IMR-90 (cell line): ENCODE data around the gene SNX5. TPM values are rescaled to one million over a fixed set of nuclear protein-coding genes. Genes with fewer than 3 reads are reported as not detected.
A peak's percentile ranks its signal among the peaks of the same experiment; 100 is the strongest.

Experiments used
- ATAC-seq: fragments of 200-7000 bp; cut with Tn5 transposase; 2 replicates; pipeline ENCODE4 v1.9.1; 2020; ENCODE audit warnings: low read depth, mild to moderate bottlenecking, moderate library complexity
- BruUV-seq: library from RNA; stranded (reverse); fragments of 400-500 nt; replicated peaks from 2 replicates; lab custom pipeline; 2021; lab: Mats Ljungman, UMichigan
- CTCF ChIA-PET: fragments of 300-600 bp; formaldehyde crosslinking; extraction: SDS; loops from one replicate; lab custom pipeline; 2021; ENCODE audit warnings: antibody characterized with exemption; lab: Yijun Ruan, JAX
- POLR2A ChIA-PET: fragments of 300-600 bp; sonication (Branson Sonifier 250); formaldehyde crosslinking; loops from one replicate; lab custom pipeline; 2022; ENCODE audit warnings: antibody characterized with exemption; ENCODE audit not compliant: unreplicated experiment; lab: Charles Lee
- DNase-seq: peaks from one replicate; pipeline ENCODE4 v3.0.0; 2013
- H2AFZ ChIP-seq: replicated peaks from 2 replicates; pipeline ENCODE3; 2013; ENCODE audit warnings: low read length, mild to moderate bottlenecking; ENCODE audit not compliant: poor library complexity
- H2AK5ac ChIP-seq: 2 replicates; pipeline ENCODE4 v1.6.1; 2013; ENCODE audit warnings: low read depth, low read length, inconsistent platforms
- H2AK9ac ChIP-seq: replicated peaks from 2 replicates; pipeline ENCODE3; 2013; ENCODE audit warnings: mild to moderate bottlenecking, low read depth, low read length, moderate library complexity; ENCODE audit not compliant: poor library complexity
- H2BK120ac ChIP-seq: 2 replicates; pipeline ENCODE4 v1.6.1; 2013; ENCODE audit warnings: low read depth, low read length, inconsistent platforms
- H2BK15ac ChIP-seq: 3 replicates; pipeline ENCODE4 v1.6.1; 2013; ENCODE audit warnings: low read depth, low read length, inconsistent platforms
- H2BK20ac ChIP-seq: 2 replicates; pipeline ENCODE4 v1.6.1; 2013; ENCODE audit warnings: low read depth, mild to moderate bottlenecking, inconsistent platforms, low read length, moderate library complexity
- H2BK5ac ChIP-seq: 2 replicates; pipeline ENCODE4 v1.6.1; 2013; ENCODE audit warnings: mild to moderate bottlenecking, low read depth, low read length, inconsistent platforms; ENCODE audit not compliant: poor library complexity, severe bottlenecking
- H3K14ac ChIP-seq: replicated peaks from 2 replicates; pipeline ENCODE4 v1.6.1; 2013; ENCODE audit warnings: low read depth, low read length, inconsistent platforms
- H3K18ac ChIP-seq: 2 replicates; pipeline ENCODE4 v1.6.1; 2013; ENCODE audit warnings: low read depth, low read length, control low read depth
- H3K23ac ChIP-seq: 2 replicates; pipeline ENCODE4 v1.6.1; 2013; ENCODE audit warnings: low read depth, low read length, inconsistent platforms
- H3K27ac ChIP-seq: 2 replicates; pipeline ENCODE4 v1.5.1; 2013; ENCODE audit warnings: mild to moderate bottlenecking, control low read depth, low read length; ENCODE audit not compliant: insufficient read depth
- H3K27me3 ChIP-seq: 2 replicates; pipeline ENCODE4 v1.6.1; 2013; ENCODE audit warnings: low read length; ENCODE audit not compliant: control insufficient read depth, insufficient read depth
- H3K36me3 ChIP-seq: 2 replicates; pipeline ENCODE4 v1.6.1; 2013; ENCODE audit warnings: low read length, mixed read lengths; ENCODE audit not compliant: control insufficient read depth, insufficient read depth
- H3K4ac ChIP-seq: 2 replicates; pipeline ENCODE4 v1.6.1; 2013; ENCODE audit warnings: low read depth, low read length, inconsistent platforms
- H3K4me1 ChIP-seq: 2 replicates; pipeline ENCODE4 v1.6.1; 2013; ENCODE audit warnings: low read length, mixed read lengths; ENCODE audit not compliant: control insufficient read depth, insufficient read depth
- H3K4me2 ChIP-seq: 2 replicates; pipeline ENCODE4 v1.6.1; 2013; ENCODE audit warnings: low read depth, mild to moderate bottlenecking, control low read depth, low read length, moderate library complexity
- H3K4me3 ChIP-seq: 2 replicates; pipeline ENCODE4 v1.5.1; 2013; ENCODE audit warnings: low read depth, mild to moderate bottlenecking, control low read depth, low read length, moderate library complexity; ENCODE audit not compliant: insufficient read depth
- H3K56ac ChIP-seq: 2 replicates; pipeline ENCODE4 v1.6.1; 2013; ENCODE audit warnings: low read length, inconsistent platforms; ENCODE audit not compliant: insufficient read depth; ENCODE audit errors: extremely low read depth
- H3K79me1 ChIP-seq, 2 experiments: 2 replicates each; pipeline ENCODE4 v1.6.1; 2013; ENCODE audit warnings: low read length in 2 of 2, inconsistent platforms in 1 of 2, low read depth in 1 of 2
- H3K9ac ChIP-seq: 2 replicates; pipeline ENCODE4 v1.6.1; 2013; ENCODE audit warnings: low read depth, low read length, control low read depth
- H3K9me1 ChIP-seq: 2 replicates; pipeline ENCODE4 v1.6.1; 2013; ENCODE audit warnings: low read length, inconsistent platforms; ENCODE audit not compliant: insufficient read depth
- H3K9me3 ChIP-seq: 2 replicates; pipeline ENCODE4 v1.6.1; 2013; ENCODE audit warnings: low read length; ENCODE audit not compliant: control insufficient read depth, insufficient read depth
- H4K20me1 ChIP-seq: 2 replicates; pipeline ENCODE4 v1.6.1; 2013; ENCODE audit warnings: low read length, inconsistent platforms; ENCODE audit not compliant: insufficient read depth
- H4K5ac ChIP-seq: 2 replicates; pipeline ENCODE4 v1.6.1; 2013; ENCODE audit warnings: mild to moderate bottlenecking, low read depth, low read length, control low read depth
- H4K8ac ChIP-seq, 2 experiments: 2 replicates each; pipeline ENCODE4 v1.6.1; 2013; ENCODE audit warnings: low read depth in 2 of 2, low read length in 2 of 2, control low read depth in 1 of 2, inconsistent platforms in 1 of 2
- H4K91ac ChIP-seq: 2 replicates; pipeline ENCODE4 v1.6.1; 2013; ENCODE audit warnings: low read depth, low read length, inconsistent platforms; ENCODE audit not compliant: insufficient read depth
- CEBPB ChIP-seq: IDR thresholded peaks from 2 replicates; pipeline ENCODE4 v1.6.1; 2012; ENCODE audit warnings: low read depth, low read length, improper control_type of control experiment
- CHD1 ChIP-seq: IDR thresholded peaks from 2 replicates; pipeline ENCODE4 v1.6.1; 2012; ENCODE audit warnings: low read depth, low read length, improper control_type of control experiment
- MAFK ChIP-seq: IDR thresholded peaks from 2 replicates; pipeline ENCODE4 v1.6.1; 2012; ENCODE audit warnings: low read depth, low read length, improper control_type of control experiment
- MAZ ChIP-seq: IDR thresholded peaks from 2 replicates; pipeline ENCODE4 v1.6.1; 2012; ENCODE audit warnings: low read depth, mild to moderate bottlenecking, low read length, improper control_type of control experiment, moderate library complexity, borderline replicate concordance
- NFE2L2 ChIP-seq: fragments of 150-350 bp; IDR thresholded peaks from 2 replicates; pipeline ENCODE4 v1.6.1; 2016; ENCODE audit warnings: low read depth, mild to moderate bottlenecking, low read length
- POLR2A ChIP-seq: IDR thresholded peaks from 2 replicates; pipeline ENCODE4 v1.6.1; 2012; ENCODE audit warnings: mild to moderate bottlenecking, low read depth, low read length
- RAD21 ChIP-seq: IDR thresholded peaks from 2 replicates; pipeline ENCODE4 v1.6.1; 2012; ENCODE audit warnings: low read length, improper control_type of control experiment
- RCOR1 ChIP-seq: IDR thresholded peaks from 2 replicates; pipeline ENCODE4 v1.6.1; 2012; ENCODE audit warnings: mild to moderate bottlenecking, low read length, improper control_type of control experiment; ENCODE audit not compliant: insufficient replicate concordance
- RFX5 ChIP-seq: IDR thresholded peaks from 2 replicates; pipeline ENCODE4 v1.8.0; 2012; ENCODE audit warnings: low read depth, mild to moderate bottlenecking, low read length, moderate library complexity
- SMC3 ChIP-seq: fragments of 150-350 bp; IDR thresholded peaks from 2 replicates; pipeline ENCODE4 v1.6.1; 2016; ENCODE audit warnings: low read depth, mild to moderate bottlenecking, antibody characterized with exemption, low read length, moderate library complexity
- WGBS, 2 experiments: methylation state at CpG; one replicate each; pipeline versions ENCODE4 v1.1.5 to v1.1.7; 2013; ENCODE audit warnings: missing lambda C conversion rate in 2 of 2; ENCODE audit not compliant: insufficient read length in 1 of 2; ENCODE audit errors: extremely low coverage in 2 of 2; 5-methylcytosine and 5-hydroxymethylcytosine counted together
- dilution Hi-C: fragments of 300-500 bp; cut with HindIII; formaldehyde crosslinking; loops from one replicate; pipeline ENCODE4 v1.14.3; 2018; ENCODE audit warnings: low sequenced_read_pairs; ENCODE audit not compliant: unreplicated experiment
- in situ Hi-C: fragments of 300-500 bp; cut with MboI; formaldehyde crosslinking; loops from 3 replicates; pipeline ENCODE4 v1.14.3; 2019; ENCODE audit warnings: low sequenced_read_pairs, inconsistent platforms, mixed read lengths
- intact Hi-C: fragments of 100-400 bp; cut with micrococcal nuclease; formaldehyde crosslinking; loops from 2 replicates; pipeline ENCODE4 v1.10.0; 2022
- polyA plus RNA-seq, 3 experiments: library from polyadenylated mRNA; depleted of rRNA; stranded (reverse); fragments of >200 nt; gene quantifications; 2 replicates each; pipeline ENCODE4 v1.2.3, GENCODE V29; 2012; ENCODE audit warnings: low replicate concordance in 1 of 3
- total RNA-seq: library from RNA; depleted of rRNA; stranded (reverse); fragments of >200 nt; gene quantifications from 2 replicates; pipeline ENCODE4 v1.2.3, GENCODE V29; 2012

Gene SNX5
- total and polyA plus RNA-seq, 2 of the 4 experiments (the other 2 are of a cell fraction): 65.4 to 92.8 TPM

- DNase-seq: no peak
- dilution Hi-C loops: no loop called here
- no peak overlapping the region for H3K18ac ChIP-seq
Observed at GRCh38 chr20:18005170-18005989, 36.8 kb upstream of the SNX5 start.

More at GRCh38 chr20:18005170-18005989, 36.8 kb upstream of the SNX5 start:
- Histone ChIP-seq H2BK120ac (no peak overlapping the region), H3K4me1 (peaks cover 15% of the 10 kb centered on the region; the same call in 1 of the 2 replicates), H2BK20ac (no peak overlapping the region; the same call in 1 of the 2 replicates), H2AK9ac (no peak overlapping the region), H2AFZ (peak overlapping the region; percentile 23), H2AK5ac (peak overlapping the region; percentile 52), H4K20me1 (no peaks in the 10 kb centered on the region), H2BK5ac (no peak overlapping the region), H4K8ac (no peak overlapping the region), H3K4me2 (no peak overlapping the region; the same call in 1 of the 2 replicates), H3K56ac (no peak overlapping the region), H3K9ac (no peak overlapping the region), H3K9me3 (no peaks in the 10 kb centered on the region), H4K91ac (no peak overlapping the region), H4K5ac (no peak overlapping the region), H2BK15ac (no peak overlapping the region), H3K79me1 (no peaks in the 10 kb centered on the region), H3K4ac (no peak overlapping the region), H3K4me3 (no peak overlapping the region), H3K36me3 (no peaks in the 10 kb centered on the region), H3K27ac (no peak overlapping the region), H3K9me1 (peaks cover 13% of the 10 kb centered on the region), H3K23ac (no peak overlapping the region; the same call in 1 of the 2 replicates), H3K27me3 (no peaks in the 10 kb centered on the region), H3K14ac (no peak overlapping the region)
- TF ChIP-seq RCOR1: no peak
- no peak for TF ChIP-seq NFE2L2
- no peak for TF ChIP-seq SMC3
- TF ChIP-seq CEBPB: no peak
- no peak for TF ChIP-seq RFX5
- no peak for TF ChIP-seq MAZ
- TF ChIP-seq CHD1: no peak
- TF ChIP-seq POLR2A: no peak
- no peak for TF ChIP-seq MAFK
- no peak for TF ChIP-seq RAD21
- intact Hi-C loops (loop anchor here (5.0 kb wide), 1 partner anchor 272 kb away; no protein-coding TSS in a partner anchor), in situ Hi-C loops (no loop called here)
- no peak for ATAC-seq
- no TSS peak for BruUV-seq
- CTCF ChIA-PET: no interaction called here
- POLR2A ChIA-PET: no interaction called here
- 72% methylated on average over 11 of the region's 21 CpGs; no CpG with 5 or more reads in 1 of the 2 experiments for WGBS, 2 experiments
